Common myeloid progenitor, CD34-positive (primary cell): ENCODE measurements around the gene ZNF792.
"Not testable (repeated sequence)": the region's sequence is repeated elsewhere in the genome, so short reads cannot be mapped to it uniquely, and the experiment has no call there.

Source experiments
- CTCF ChIA-PET: fragments of 350-600 bp; sonication (Branson Sonifier 250); formaldehyde crosslinking; loops from one replicate; lab custom pipeline; 2021; ENCODE audit warnings: antibody characterized with exemption; lab: Charles Lee
- POLR2A ChIA-PET: fragments of 350-600 bp; sonication (Branson Sonifier 250); formaldehyde crosslinking; loops from one replicate; lab custom pipeline; 2021; ENCODE audit warnings: antibody characterized with exemption; lab: Charles Lee
- DNase-seq, 3 donors: peaks; one replicate each; pipeline versions ENCODE4 v3.0.0 to v3.0.0-alpha.2; 2013
- H3K27ac ChIP-seq, 2 experiments: 1 replicate in 1 of 2; 2 replicates in 1 of 2; pipeline ENCODE4 v1.7.0; 2013; ENCODE audit warnings: inconsistent platforms in 2 of 2, low read length in 2 of 2, mild to moderate bottlenecking in 2 of 2, low read depth in 1 of 2, moderate library complexity in 1 of 2; ENCODE audit not compliant: severe bottlenecking in 2 of 2, insufficient read depth in 1 of 2, poor library complexity in 1 of 2
- H3K27me3 ChIP-seq, 5 experiments: replicated peaks in 2 of 5; 1 replicate in 3 of 5; 2 replicates in 2 of 5; pipeline versions ENCODE4 v1.6.1 to v1.7.0; 2013; ENCODE audit warnings: low read length in 4 of 5, mild to moderate bottlenecking in 2 of 5, moderate library complexity in 2 of 5, inconsistent platforms in 1 of 5; ENCODE audit not compliant: insufficient read depth in 5 of 5, control insufficient read depth in 4 of 5
- H3K36me3 ChIP-seq, 4 experiments: 1 replicate in 2 of 4; 2 replicates in 2 of 4; pipeline versions ENCODE4 v1.6.1 to v1.7.0; 2013; ENCODE audit warnings: low read length in 3 of 4, control low read depth in 1 of 4, mild to moderate bottlenecking in 1 of 4; ENCODE audit not compliant: control insufficient read depth in 4 of 4, insufficient read depth in 4 of 4
- H3K4me1 ChIP-seq, 4 experiments: 1 replicate in 3 of 4; 2 replicates in 1 of 4; pipeline versions ENCODE4 v1.6.1 to v1.7.1; 2013; ENCODE audit warnings: low read length in 3 of 4, mild to moderate bottlenecking in 3 of 4, control low read depth in 1 of 4, inconsistent platforms in 1 of 4, moderate library complexity in 1 of 4; ENCODE audit not compliant: control insufficient read depth in 4 of 4, insufficient read depth in 4 of 4; ENCODE audit errors: control extremely low read depth in 1 of 4
- H3K4me3 ChIP-seq, 7 experiments: 1 replicate in 4 of 7; 2 replicates in 3 of 7; pipeline versions ENCODE4 v1.5.1 to v1.7.0; 2013; ENCODE audit warnings: mild to moderate bottlenecking in 7 of 7, low read length in 6 of 7, moderate library complexity in 6 of 7, inconsistent platforms in 2 of 7, low read depth in 2 of 7, control low read depth in 1 of 7; ENCODE audit not compliant: insufficient read depth in 4 of 7, control insufficient read depth in 1 of 7; ENCODE audit errors: extremely low read depth in 1 of 7
- H3K9me3 ChIP-seq, 5 experiments: 1 replicate in 4 of 5; 2 replicates in 1 of 5; pipeline versions ENCODE4 v1.6.1 to v1.7.1; 2013; ENCODE audit warnings: low read length in 4 of 5, mild to moderate bottlenecking in 2 of 5, inconsistent platforms in 1 of 5, low read depth in 1 of 5, moderate library complexity in 1 of 5; ENCODE audit not compliant: control insufficient read depth in 4 of 5, insufficient read depth in 2 of 5; ENCODE audit errors: control extremely low read depth in 1 of 5
- WGBS: methylation state at CpG from one replicate; pipeline ENCODE4 v1.1.5; 2013; ENCODE audit not compliant: insufficient coverage; 5-methylcytosine and 5-hydroxymethylcytosine counted together

ZNF792 gene

GRCh38 chr19:34932494-34932893, 31.5 kb downstream of the ZNF792 start:
- no peak for DNase-seq
- H3K4me1 ChIP-seq, result peaks cover under 1 to 7% (median 3%) of the 10 kb centered on the region in 4 experiments
- H3K36me3 ChIP-seq, result peaks cover 10 to 75% (median 34%) of the 10 kb centered on the region in 4 experiments
- H3K27me3 ChIP-seq, result no peaks in the 10 kb centered on the region
- no peak overlapping the region for H3K4me3 ChIP-seq
- ChIA-PET CTCF (no interaction called here), POLR2A (no interaction called here)
- H3K27ac ChIP-seq, result no peak overlapping the region
- peaks cover 0 to 13% (median 6%) of the 10 kb centered on the region in 5 experiments for H3K9me3 ChIP-seq
- WGBS, result 100% methylated on average over 1 of the region's 6 CpGs

- ChIA-PET CTCF (interaction anchor here (0.6 to 1.1 kb wide), 2 partner anchors 46 to 287 kb away, joined by 3 to 4 read pairs; no protein-coding TSS in a partner anchor), POLR2A (interaction anchor here (0.6 kb wide), 1 partner anchor 53 kb away, joined by 3 read pairs; no protein-coding TSS in a partner anchor)
Observed at GRCh38 chr19:34926685-34927375, 37.2 kb downstream of the ZNF792 start, which contains the start of gene ZNF30. Gene ZNF30 (plus strand): TSS chr19:34926903. CDS start chr19:34929948, 3,045 bp downstream.

GRCh38 chr19:34926361-34926684, 37.7 kb downstream of the ZNF792 start:
- ChIA-PET POLR2A (interaction anchor here (0.6 kb wide), 1 partner anchor 53 kb away, joined by 3 read pairs; no protein-coding TSS in a partner anchor), CTCF (interaction anchor here (0.6 kb wide), 1 partner anchor 287 kb away, joined by 3 read pairs; no protein-coding TSS in a partner anchor)
- WGBS, result no CpG with 5 or more reads among the region's 3 CpGs
- H3K4me1 ChIP-seq, result peaks cover 4 to 11% (median 7%) of the 10 kb centered on the region in 4 experiments
- peaks cover 0 to 16% (median 0%) of the 10 kb centered on the region in 4 experiments for H3K36me3 ChIP-seq
- H3K27ac ChIP-seq, result peak overlapping the region in 1 of 2 experiments; percentile 64
- peak overlapping the region in 4 of 7 experiments; percentile 73 to 88 (median 80) for H3K4me3 ChIP-seq
- H3K27me3 ChIP-seq, result no peaks in the 10 kb centered on the region
- H3K9me3 ChIP-seq, result peaks cover 0 to 13% (median 1%) of the 10 kb centered on the region in 5 experiments
- no peak for DNase-seq

More at GRCh38 chr19:34926685-34927375, 37.2 kb downstream of the ZNF792 start, which contains the start of gene ZNF30:
- DNase-seq, result peak; percentile 82 to 88 (median 87)
- H3K4me3 ChIP-seq, result peak within 1 kb of the TSS; percentile 73 to 88 (median 82)
- peaks cover 4 to 11% (median 7%) of the 10 kb centered on the region in 4 experiments for H3K4me1 ChIP-seq
- 1% methylated on average over 36 of the region's 53 CpGs for WGBS
- no peaks in the 10 kb centered on the region for H3K27me3 ChIP-seq
- peaks cover 0 to 13% (median 1%) of the 10 kb centered on the region in 5 experiments for H3K9me3 ChIP-seq
- peaks cover 3 to 21% (median 4%) of the 10 kb centered on the region in 4 experiments for H3K36me3 ChIP-seq
- peak within 1 kb of the TSS in 1 of 2 experiments; percentile 64 for H3K27ac ChIP-seq

- ChIA-PET CTCF (no interaction called here), POLR2A (no interaction called here)
- Histone ChIP-seq H3K27ac (no peak overlapping the region), H3K4me1 (peaks cover 4 to 11% (median 7%) of the 10 kb centered on the region in 4 experiments), H3K27me3 (no peaks in the 10 kb centered on the region), H3K36me3 (peaks cover 0 to 10% (median 0%) of the 10 kb centered on the region in 4 experiments), H3K9me3 (peaks cover 0 to 13% (median 1%) of the 10 kb centered on the region in 5 experiments), H3K4me3 (no peak overlapping the region)
- WGBS, result 93% methylated on average over 13 of the region's 15 CpGs
- no peak for DNase-seq
Observed at GRCh38 chr19:34925278-34925855, 38.7 kb downstream of the ZNF792 start.

GRCh38 chr19:34920090-34920786, 43.8 kb downstream of the ZNF792 start:
- 92% methylated on average over 3 of the region's 8 CpGs for WGBS

GRCh38 chr19:34918190-34918589, 45.8 kb downstream of the ZNF792 start:
- DNase-seq, result no peak
- Histone ChIP-seq H3K36me3 (no peaks in the 10 kb centered on the region), H3K4me3 (no peak overlapping the region), H3K4me1 (no peaks in the 10 kb centered on the region), H3K27me3 (no peaks in the 10 kb centered on the region), H3K9me3 (peaks cover 3 to 32% (median 13%) of the 10 kb centered on the region in 5 experiments), H3K27ac (no peak overlapping the region)
- WGBS, result 88% methylated on average over 2 of the region's 2 CpGs
- ChIA-PET CTCF (no interaction called here), POLR2A (no interaction called here)

More at GRCh38 chr19:34920090-34920786, 43.8 kb downstream of the ZNF792 start:
- H3K27ac ChIP-seq, DNase-seq, H3K36me3 ChIP-seq, POLR2A ChIA-PET, H3K4me3 ChIP-seq, CTCF ChIA-PET, H3K4me1 ChIP-seq, H3K27me3 ChIP-seq: not testable (repeated sequence)
- peaks cover 4 to 40% (median 13%) of the 10 kb centered on the region in 5 experiments for H3K9me3 ChIP-seq
